RWPE1 (cell line): ENCODE data around the gene ENDOU.

Experiments
- CTCF ChIA-PET: fragments of 350-600 bp; sonication (Branson Sonifier 250); formaldehyde crosslinking; extraction: SDS; loops from one replicate; lab custom pipeline; 2021; lab: Yijun Ruan, JAX
- POLR2A ChIA-PET: fragments of 400-600 bp; formaldehyde crosslinking; extraction: SDS; loops from one replicate; lab custom pipeline; 2020; ENCODE audit warnings: antibody characterized with exemption; ENCODE audit not compliant: low non-redundant PET; lab: Yijun Ruan, JAX
- DNase-seq: peaks from one replicate; pipeline ENCODE4 v3.0.0; 2012; ENCODE audit warnings: low spot score
- H3K27ac ChIP-seq: fragments of 450-650 bp; 2 replicates; pipeline ENCODE4 v1.5.1; 2017
- TF ChIP-seq, protein P1 (sequence below): fragments of 450-650 bp; conservative IDR thresholded peaks from 2 replicates; pipeline ENCODE4 v1.5.1; 2017; ENCODE audit warnings: low read depth, mild to moderate bottlenecking

Gene ENDOU

DNA sequence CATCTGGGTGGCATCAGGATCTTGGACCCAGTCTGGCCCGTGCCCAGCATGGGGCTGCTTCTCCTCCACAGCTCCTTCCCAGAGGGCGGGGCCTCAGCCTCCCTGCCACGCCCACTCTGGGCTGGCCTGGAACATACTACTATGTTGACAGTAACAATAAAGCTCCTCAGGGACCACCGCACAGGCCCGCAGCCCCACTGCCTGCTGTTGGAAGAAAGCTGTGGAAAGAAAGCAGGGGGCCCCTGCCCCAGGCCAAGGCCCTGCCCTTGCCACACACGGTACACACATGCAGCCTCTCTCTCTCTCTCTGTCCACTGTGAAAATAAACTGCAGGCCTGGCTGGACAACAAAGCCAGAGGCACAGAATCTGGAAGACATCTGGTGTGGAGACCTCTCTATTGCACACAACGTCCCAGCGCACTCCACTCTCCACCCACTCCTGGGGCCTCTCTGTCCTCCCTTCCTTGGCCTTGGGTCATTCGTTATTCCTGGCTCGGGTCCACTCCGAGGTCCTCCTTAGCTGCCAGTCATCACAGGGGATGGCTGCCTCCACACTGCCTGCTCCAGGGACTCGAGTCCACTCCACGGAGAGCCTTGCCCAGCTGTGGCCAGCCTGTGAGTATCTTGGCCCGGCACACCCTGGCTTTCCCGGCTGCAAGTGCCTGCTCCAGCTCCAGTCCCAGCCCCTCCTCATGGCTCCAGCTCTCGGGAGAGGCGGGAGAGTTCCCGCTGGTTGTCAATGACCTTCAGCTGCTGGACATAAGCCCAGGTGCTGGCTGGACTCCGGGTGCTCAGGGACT lies 11.8 kb upstream of the ENDOU start:
- no peak for DNase-seq
- CTCF ChIA-PET, result interaction anchor here (0.6 to 1.8 kb wide), 4 partner anchors 10 to 82 kb away, joined by 3 to 9 read pairs (median 3); no protein-coding TSS in a partner anchor
- TF ChIP-seq, protein P1, sequence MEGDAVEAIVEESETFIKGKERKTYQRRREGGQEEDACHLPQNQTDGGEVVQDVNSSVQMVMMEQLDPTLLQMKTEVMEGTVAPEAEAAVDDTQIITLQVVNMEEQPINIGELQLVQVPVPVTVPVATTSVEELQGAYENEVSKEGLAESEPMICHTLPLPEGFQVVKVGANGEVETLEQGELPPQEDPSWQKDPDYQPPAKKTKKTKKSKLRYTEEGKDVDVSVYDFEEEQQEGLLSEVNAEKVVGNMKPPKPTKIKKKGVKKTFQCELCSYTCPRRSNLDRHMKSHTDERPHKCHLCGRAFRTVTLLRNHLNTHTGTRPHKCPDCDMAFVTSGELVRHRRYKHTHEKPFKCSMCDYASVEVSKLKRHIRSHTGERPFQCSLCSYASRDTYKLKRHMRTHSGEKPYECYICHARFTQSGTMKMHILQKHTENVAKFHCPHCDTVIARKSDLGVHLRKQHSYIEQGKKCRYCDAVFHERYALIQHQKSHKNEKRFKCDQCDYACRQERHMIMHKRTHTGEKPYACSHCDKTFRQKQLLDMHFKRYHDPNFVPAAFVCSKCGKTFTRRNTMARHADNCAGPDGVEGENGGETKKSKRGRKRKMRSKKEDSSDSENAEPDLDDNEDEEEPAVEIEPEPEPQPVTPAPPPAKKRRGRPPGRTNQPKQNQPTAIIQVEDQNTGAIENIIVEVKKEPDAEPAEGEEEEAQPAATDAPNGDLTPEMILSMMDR, result no peak
- H3K27ac ChIP-seq, result no peak overlapping the region
- POLR2A ChIA-PET, result no interaction called here

DNA sequence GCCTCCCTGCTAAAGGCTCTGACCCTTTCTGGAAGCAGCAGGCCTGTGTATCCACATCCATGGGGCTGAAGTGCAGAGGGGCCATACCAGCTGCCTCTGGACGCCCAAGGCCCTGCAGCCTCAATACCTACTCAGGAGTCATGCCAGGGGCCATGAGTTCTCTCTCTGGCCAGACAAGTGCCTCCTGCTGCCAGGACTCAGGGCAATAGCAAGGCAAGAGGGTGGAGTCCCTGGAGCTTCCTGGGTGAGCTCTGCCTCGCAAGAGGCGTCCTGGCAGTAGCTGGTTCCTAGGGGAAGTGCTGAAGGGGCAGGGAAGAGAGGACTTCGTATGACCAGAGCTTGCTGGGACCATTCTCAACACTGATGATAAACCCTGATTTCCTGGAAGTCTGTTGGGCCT lies 10.9 kb upstream of the ENDOU start:
- ChIA-PET POLR2A (no interaction called here), CTCF (interaction anchor here (0.7 to 1.8 kb wide), 3 partner anchors 9 to 38 kb away, joined by 3 to 9 read pairs (median 3); no protein-coding TSS in a partner anchor)
- H3K27ac ChIP-seq, result no peak overlapping the region
- no peak for DNase-seq
- TF ChIP-seq, protein P1, result no peak

DNA sequence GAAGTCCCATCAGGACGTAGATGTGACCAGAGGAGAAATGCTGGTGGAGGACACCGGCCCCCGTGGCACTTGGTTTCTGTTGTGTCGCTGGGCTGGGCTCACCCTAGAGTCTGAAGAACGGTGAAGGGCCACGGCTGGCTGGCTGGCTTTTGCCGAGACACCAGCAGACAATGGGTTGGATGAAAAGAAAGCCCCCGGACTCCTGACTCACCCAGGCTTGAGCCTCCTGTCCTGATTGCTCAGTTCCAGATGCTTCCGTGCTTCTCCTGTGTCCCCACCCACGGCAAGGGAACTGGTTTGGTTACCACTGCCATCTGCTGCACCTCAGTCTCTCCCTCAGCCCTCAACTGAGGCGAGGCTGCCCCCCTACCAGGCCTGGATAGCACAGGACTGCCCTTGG lies 10.4 kb upstream of the ENDOU start:
- ChIA-PET POLR2A (no interaction called here), CTCF (interaction anchor here (1.1 to 1.8 kb wide), 2 partner anchors 20 to 39 kb away, joined by 3 to 9 read pairs; no protein-coding TSS in a partner anchor)
- H3K27ac ChIP-seq, result no peak overlapping the region
- TF ChIP-seq, protein P1, result no peak
- peak; percentile 28 for DNase-seq

DNA sequence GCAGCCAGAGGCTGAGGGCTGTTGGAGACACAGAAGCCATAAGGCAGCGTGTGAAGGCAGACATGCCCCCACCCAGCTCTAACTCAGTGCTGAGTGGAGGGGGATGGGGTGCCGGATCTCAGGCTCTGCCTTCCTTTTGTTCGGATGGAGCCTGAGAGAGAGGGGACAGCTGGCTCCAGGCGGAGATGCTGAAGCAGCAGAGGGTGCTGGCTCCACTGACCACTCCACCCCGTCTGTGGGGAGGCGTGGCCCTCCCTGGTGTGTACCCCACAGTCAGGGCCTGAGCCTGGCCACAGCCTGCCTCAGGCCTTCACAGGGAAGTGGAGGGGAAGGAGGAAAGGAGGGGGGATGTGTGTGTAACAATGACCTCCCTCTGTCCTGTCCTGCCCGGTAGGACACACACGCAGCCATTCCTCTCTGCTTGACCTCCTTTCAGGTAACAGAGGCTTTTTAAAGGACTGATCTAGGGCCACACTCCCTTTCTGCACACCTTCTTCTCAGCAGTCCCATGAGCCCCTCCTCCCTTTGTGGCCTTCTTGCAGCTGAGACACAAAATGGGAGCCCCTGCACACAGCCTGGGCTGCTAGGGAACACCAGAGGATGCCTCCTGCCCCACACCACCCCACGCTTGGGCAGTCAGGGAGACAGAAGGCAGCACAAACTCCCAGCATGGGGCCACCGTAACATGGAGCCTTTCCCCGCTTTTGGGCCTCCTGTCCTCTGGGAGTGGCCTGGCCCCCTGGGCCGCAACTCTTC lies 9.6 kb upstream of the ENDOU start:
- CTCF ChIA-PET, result interaction anchor here (1.8 kb wide), 1 partner anchor 19 kb away, joined by 9 read pairs; no protein-coding TSS in a partner anchor
- POLR2A ChIA-PET, result no interaction called here
- no peak overlapping the region for H3K27ac ChIP-seq
- TF ChIP-seq, protein P1, result no peak
- DNase-seq, result no peak

DNA sequence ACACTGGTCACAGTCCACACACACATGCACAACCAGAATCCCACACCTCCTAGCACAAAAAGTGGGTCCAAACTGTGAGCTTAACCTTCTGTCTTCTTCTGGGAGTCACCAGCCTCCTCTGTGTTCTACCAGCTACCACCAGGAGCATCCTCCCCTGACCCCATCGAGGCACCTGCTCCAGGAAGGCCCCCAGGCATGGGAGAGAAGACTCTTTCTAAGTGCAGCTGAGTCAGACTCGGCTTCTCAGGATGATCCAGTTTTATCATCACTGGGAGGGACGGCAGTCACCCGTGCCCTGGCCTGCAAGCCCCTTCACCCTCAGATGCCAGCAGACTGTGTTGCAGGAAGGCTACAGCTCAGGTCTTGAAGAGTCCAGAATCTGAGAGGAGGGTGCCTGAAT lies 7.9 kb upstream of the ENDOU start:
- TF ChIP-seq, protein P1, result no peak
- no peak overlapping the region for H3K27ac ChIP-seq
- ChIA-PET CTCF (interaction anchor here (0.9 to 3.1 kb wide), 3 partner anchors 9 to 19 kb away, joined by 3 to 32 read pairs (median 5); no protein-coding TSS in a partner anchor), POLR2A (interaction anchor here (0.6 kb wide), 1 partner anchor 34 kb away, joined by 3 read pairs; no protein-coding TSS in a partner anchor)
- DNase-seq, result no peak

DNA sequence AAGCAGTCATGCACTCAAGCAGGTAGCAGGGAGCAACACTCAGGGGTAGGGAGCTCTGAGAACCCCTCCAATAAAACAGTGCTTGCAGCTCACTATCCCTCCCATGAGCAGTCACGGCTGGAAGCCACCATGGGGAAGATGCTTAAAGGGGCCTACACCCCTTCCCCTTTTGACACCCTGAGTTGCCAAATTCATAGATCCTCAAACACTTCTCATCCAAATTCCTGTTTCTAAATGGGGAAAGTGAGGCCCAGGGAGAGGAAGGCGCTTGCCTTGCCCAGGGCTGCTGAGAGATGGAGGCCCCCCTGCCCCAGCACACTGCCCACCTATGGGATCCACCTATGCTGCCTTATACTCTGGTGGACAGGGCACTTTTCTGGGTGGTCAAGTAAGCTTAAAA lies 7.2 kb upstream of the ENDOU start:
- no peak for DNase-seq
- ChIA-PET CTCF (interaction anchor here (1.9 to 3.1 kb wide), 2 partner anchors 10 to 17 kb away, joined by 4 to 32 read pairs; no protein-coding TSS in a partner anchor), POLR2A (no interaction called here)
- TF ChIP-seq, protein P1, result no peak
- no peak overlapping the region for H3K27ac ChIP-seq
